Mucosa of stomach (tissue), 1 donor: ENCODE measurements around the gene C2CD4B.
A peak's percentile ranks its signal among the peaks of the same experiment; 100 is the strongest.

Source experiments
- H3K27me3 ChIP-seq: one replicate; pipeline ENCODE4 v1.7.0; 2013; ENCODE audit warnings: mild to moderate bottlenecking, low read length; ENCODE audit not compliant: control insufficient read depth, insufficient read depth
- H3K36me3 ChIP-seq: one replicate; pipeline ENCODE4 v1.7.0; 2013; ENCODE audit warnings: low read length; ENCODE audit not compliant: control insufficient read depth, insufficient read depth
- H3K4me1 ChIP-seq: one replicate; pipeline ENCODE4 v1.7.0; 2013; ENCODE audit warnings: mild to moderate bottlenecking, low read length; ENCODE audit not compliant: control insufficient read depth, insufficient read depth
- H3K4me3 ChIP-seq: one replicate; pipeline ENCODE4 v1.7.0; 2013; ENCODE audit warnings: low read length
- H3K9ac ChIP-seq: one replicate; pipeline ENCODE4 v1.7.0; 2013; ENCODE audit warnings: mild to moderate bottlenecking, low read length, moderate library complexity
- H3K9me3 ChIP-seq: one replicate; pipeline ENCODE4 v1.7.0; 2013; ENCODE audit warnings: mild to moderate bottlenecking, low read length, moderate library complexity; ENCODE audit not compliant: control insufficient read depth
- donor health status: Pancreatic carcinoma.

C2CD4B gene

DNA sequence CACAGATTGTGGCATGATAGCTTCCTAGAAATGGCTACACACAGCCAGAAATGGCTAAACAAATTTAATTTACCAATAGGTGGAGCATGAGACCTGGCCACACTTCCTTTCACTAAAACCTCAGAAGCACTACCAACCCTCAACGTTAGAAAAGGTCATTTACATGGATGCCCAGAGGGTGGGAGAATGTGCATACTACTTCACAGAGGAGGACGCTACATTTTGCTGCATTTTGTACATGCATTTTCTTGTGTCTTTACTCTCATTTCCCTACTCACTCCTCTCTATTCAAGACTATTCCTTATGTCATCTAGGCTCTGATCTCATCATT lies 40.1 kb downstream of the C2CD4B start:
- Histone ChIP-seq H3K4me3 (no peak overlapping the region), H3K9me3 (no peaks in the 10 kb centered on the region), H3K36me3 (no peaks in the 10 kb centered on the region), H3K9ac (no peak overlapping the region), H3K27me3 (no peaks in the 10 kb centered on the region), H3K4me1 (peaks cover 28% of the 10 kb centered on the region)

DNA sequence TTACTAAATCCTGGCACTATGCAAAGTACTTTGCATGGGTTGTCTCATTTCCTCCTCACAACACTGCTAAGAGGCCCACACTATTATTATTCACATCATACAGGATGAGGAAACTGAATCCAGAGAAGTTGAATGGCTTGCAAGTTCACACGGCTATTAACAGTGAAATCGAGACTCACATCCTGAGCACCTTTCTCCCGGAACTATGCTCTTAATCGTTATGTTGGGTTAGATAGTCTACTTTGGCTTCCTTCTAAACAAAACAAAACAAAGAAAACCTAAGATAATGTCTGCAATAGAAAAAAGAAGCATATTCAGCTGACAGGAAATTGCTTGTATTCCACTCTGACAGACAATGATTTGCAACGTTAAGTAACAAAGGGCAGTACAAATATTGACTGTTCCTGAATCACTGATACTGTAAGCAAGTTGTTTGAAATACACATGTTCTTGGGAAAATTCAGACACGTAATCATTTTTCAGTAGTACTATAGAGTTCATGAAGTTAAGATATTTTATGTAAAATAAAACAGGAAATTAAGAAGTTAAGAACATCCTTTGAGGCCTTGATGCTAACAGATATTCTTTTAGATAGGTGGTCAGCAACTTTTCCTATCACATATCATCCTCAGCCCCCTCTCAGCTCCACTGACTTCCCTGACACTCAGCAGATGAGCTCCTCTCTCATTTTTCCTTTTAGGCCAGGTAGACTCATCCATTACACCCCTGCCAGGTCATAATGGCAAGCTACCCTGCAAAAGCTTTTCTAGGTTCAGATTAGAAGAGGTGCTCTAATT lies 40.7 kb downstream of the C2CD4B start:
- Histone ChIP-seq H3K36me3 (no peaks in the 10 kb centered on the region), H3K9me3 (no peaks in the 10 kb centered on the region), H3K27me3 (no peaks in the 10 kb centered on the region), H3K4me1 (peaks cover 28% of the 10 kb centered on the region), H3K4me3 (no peak overlapping the region), H3K9ac (no peak overlapping the region)

DNA sequence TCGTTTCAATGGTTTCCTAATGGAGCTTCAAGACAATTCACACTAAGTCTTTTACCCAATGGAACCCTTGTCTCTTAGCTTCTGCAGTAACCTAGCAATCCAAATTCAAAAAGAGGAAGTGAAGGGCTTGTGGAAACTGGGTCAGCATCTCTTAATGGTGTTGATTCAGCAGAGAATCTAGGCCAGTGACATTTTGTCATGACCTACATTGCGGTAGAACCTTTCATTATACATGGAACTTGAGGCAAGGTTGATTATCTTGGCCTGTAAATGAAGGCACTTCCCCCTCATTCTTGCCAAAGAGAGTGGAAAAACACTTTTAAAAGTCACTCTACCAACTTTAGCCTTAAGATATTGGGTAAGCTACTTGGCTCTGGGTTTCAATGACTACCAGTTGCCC lies 42.8 kb downstream of the C2CD4B start:
- no peaks in the 10 kb centered on the region for H3K36me3 ChIP-seq
- H3K27me3 ChIP-seq = no peaks in the 10 kb centered on the region
- peaks cover 37% of the 10 kb centered on the region for H3K4me1 ChIP-seq

DNA sequence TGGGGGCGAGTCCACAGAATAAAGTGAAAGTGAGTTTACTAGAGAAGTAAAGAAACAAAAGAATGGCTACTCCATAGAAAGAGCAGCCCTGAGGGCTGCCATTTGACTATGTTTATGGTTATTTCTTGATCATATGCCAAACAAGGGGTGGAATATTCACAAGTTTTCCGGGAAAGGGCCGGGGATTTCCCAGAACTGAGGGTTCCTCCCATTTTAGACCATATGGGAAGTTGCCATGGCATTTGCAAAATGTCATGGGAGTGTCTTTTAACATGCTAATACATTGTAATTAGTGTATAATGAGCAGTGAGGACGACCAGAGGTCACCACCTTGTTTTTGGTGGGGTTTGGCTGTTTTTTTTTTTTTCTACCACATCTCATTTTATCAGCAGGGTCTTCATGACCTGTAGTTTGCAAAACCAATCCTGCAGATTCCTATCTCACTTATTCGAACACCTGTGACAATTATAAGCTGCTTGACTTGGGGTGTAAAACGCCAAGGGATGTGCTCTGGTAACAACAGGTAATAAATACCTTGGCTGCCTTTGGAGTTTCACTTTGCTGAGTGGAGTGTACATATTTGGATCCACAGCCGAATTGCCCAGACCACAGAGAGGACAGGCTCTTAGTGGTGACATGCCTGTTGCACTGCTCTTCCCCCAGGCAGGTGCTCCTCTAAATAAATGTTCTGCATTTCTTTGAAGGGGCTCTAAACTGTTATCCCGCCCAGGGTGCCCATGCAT lies 43.6 kb downstream of the C2CD4B start:
- Histone ChIP-seq H3K27me3 (no peaks in the 10 kb centered on the region), H3K4me1 (peaks cover 37% of the 10 kb centered on the region), H3K36me3 (no peaks in the 10 kb centered on the region), H3K9ac (no peak overlapping the region), H3K4me3 (no peak overlapping the region), H3K9me3 (no peaks in the 10 kb centered on the region)

More for the DNA sequence above, 42.8 kb downstream of the C2CD4B start:
- H3K4me3 ChIP-seq = no peak overlapping the region
- no peaks in the 10 kb centered on the region for H3K9me3 ChIP-seq
- H3K9ac ChIP-seq = no peak overlapping the region

DNA sequence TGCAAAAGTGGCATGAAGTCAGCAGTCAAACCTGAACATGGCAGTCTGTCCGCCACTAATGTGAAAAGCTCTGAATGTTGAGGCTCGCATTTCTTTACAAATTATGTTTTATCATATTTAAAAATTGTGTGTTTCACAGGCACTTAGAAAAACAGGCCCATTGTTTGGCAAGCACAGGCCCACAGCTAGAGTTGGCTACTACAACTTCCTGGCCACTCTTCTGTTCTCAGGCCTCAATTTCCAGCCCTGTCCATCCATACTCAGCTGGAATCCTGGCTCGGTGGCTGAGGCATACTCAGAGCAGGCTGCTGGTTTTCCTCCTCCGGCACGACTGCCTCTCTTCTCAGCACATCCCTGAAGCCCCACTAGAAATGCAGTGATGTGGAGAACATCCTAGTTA lies 44.3 kb downstream of the C2CD4B start:
- Histone ChIP-seq H3K9me3 (no peaks in the 10 kb centered on the region), H3K4me1 (peaks cover 35% of the 10 kb centered on the region), H3K9ac (no peak overlapping the region), H3K27me3 (no peaks in the 10 kb centered on the region), H3K4me3 (no peak overlapping the region), H3K36me3 (no peaks in the 10 kb centered on the region)

DNA sequence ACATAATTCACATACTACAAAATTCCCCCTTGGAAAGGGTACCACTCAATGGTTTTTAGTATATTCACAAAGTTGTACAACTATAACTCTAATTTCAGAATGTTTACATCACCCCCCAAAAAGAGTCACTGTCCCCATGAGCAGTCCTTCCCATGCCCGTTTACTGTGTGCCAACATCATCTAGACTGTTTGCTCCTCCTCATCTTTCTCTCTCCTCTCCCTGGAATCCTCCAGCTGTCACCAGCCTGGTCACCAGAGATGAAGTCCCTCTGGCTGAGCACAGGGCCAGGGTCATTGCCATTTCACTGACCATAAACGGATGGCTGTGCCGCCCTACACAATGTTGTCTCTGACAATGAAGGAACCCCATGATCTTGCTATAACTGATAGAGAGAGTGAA lies 45.2 kb downstream of the C2CD4B start:
- peaks cover 34% of the 10 kb centered on the region for H3K4me1 ChIP-seq
- no peak overlapping the region for H3K4me3 ChIP-seq
- H3K36me3 ChIP-seq = no peaks in the 10 kb centered on the region
- H3K9ac ChIP-seq = no peak overlapping the region
- H3K9me3 ChIP-seq = no peaks in the 10 kb centered on the region
- H3K27me3 ChIP-seq = no peaks in the 10 kb centered on the region

DNA sequence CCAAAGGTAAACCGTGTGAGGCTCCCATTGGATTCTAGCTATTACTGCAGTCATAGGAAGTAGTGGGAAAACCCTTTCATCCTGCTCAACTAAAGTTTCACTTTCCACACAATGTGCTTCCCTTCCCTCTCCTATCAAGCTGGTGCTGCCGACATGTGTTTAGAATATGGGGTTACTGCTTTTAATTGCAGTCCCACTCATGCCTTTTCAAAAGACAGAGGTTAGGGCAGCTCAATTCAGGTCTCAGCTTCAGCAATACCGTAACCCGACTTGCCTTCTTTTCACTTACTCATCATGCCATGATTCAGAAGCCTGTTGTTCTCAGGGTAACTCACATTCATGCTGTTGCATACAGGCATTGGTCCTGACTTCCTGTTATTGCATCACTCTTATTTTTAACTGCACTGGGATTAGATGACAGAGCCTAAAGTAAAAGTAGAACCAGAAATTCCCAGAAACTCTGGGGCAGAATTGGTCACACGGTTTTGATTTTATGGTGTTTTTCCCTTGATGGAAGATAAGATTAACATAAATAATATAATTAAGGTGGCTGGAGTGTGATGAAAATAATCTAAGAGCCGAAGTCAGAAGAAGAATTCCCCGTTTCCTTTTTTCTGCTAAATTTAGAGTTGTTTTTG lies 45.7 kb downstream of the C2CD4B start:
- H3K4me1 ChIP-seq = peaks cover 29% of the 10 kb centered on the region
- H3K9me3 ChIP-seq = no peaks in the 10 kb centered on the region
- H3K36me3 ChIP-seq = no peaks in the 10 kb centered on the region
- peak overlapping the region; percentile 33 for H3K9ac ChIP-seq
- H3K27me3 ChIP-seq = no peaks in the 10 kb centered on the region
- H3K4me3 ChIP-seq = no peak overlapping the region

DNA sequence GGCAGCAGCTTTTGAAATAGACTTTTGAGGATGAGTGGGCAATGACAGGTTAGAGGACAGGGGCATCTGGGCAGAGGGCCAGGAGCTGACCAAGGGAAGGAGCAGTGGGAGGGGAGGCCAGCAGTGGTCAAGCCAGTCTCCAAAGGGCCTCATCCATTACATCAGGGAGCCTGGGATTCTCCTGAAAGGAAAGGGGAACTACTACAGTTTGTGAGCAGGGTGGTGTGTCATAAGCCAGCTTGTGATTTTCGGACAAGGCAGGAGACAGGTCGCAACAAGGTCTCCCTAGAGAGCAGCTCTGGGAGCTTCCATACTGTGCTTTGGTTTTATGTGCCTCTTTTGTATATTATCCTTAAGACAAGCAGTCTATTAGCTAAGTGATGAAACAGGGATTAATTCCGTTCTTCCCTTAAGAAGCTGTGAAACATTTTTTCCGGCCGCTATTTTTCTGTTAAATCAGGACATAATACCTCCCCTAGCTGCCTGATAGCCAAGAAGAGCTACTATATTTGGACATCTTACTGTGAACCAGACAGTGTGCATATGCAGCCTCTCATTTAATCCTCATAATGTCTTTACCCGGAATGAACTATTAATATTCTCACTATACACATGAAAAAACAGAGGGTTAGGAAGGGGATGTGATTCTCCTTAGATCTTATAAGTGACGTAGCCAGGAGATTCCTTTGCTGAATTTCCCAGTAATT lies 46.4 kb downstream of the C2CD4B start:
- H3K4me1 ChIP-seq = peaks cover 23% of the 10 kb centered on the region
- no peaks in the 10 kb centered on the region for H3K9me3 ChIP-seq
- H3K9ac ChIP-seq = peak overlapping the region; percentile 33
- no peaks in the 10 kb centered on the region for H3K27me3 ChIP-seq
- H3K36me3 ChIP-seq = no peaks in the 10 kb centered on the region
- H3K4me3 ChIP-seq = no peak overlapping the region

DNA sequence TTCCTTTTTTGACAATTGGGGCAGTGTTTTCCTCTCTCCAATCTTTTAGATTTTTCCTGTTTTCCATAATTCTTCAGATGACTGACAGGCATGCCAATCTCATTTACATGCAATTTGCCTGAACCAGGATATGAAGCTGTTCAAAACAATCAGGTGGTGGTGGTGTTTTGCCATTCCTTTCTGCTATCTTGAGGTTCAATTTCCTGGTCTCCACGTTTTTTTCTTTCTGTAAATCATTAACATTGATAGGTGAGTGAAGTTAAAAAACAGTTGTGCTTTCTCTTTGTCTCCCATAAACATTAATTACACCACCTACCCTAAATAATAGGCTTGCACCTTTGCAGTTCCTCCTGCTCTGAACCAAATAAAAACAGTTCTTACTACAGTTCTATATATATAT lies 49.2 kb downstream of the C2CD4B start:
- no peak overlapping the region for H3K4me3 ChIP-seq
- H3K9me3 ChIP-seq = no peaks in the 10 kb centered on the region
- no peaks in the 10 kb centered on the region for H3K27me3 ChIP-seq
- H3K36me3 ChIP-seq = no peaks in the 10 kb centered on the region
- H3K9ac ChIP-seq = no peak overlapping the region
- peaks cover 37% of the 10 kb centered on the region for H3K4me1 ChIP-seq
